HAP-1 (cell line): Measurements from ENCODE around the gene DHX32.
"Not testable (repeated sequence)": the region's sequence is repeated elsewhere in the genome, so short reads cannot be mapped to it uniquely, and the experiment has no call there.

Source experiments
- DNase-seq, 2 experiments: peaks; one replicate each; pipeline ENCODE4 v3.0.0-alpha.2; 2016 to 2020; ENCODE audit warnings: low spot score in 2 of 2
- H3K27me3 ChIP-seq: fragments of 250-450 bp; sonication (Bioruptor Pico); 2 replicates; pipeline ENCODE4 v1.5.1; 2020; ENCODE audit warnings: low read depth, mild to moderate bottlenecking, moderate library complexity
- H3K36me3 ChIP-seq: fragments of 250-450 bp; sonication (Bioruptor Pico); replicated peaks from 2 replicates; pipeline ENCODE4 v1.5.1; 2020; ENCODE audit warnings: mild to moderate bottlenecking
- H3K4me1 ChIP-seq: fragments of 250-450 bp; sonication (Bioruptor Pico); 2 replicates; pipeline ENCODE4 v1.5.1; 2020; ENCODE audit warnings: mild to moderate bottlenecking
- H3K4me3 ChIP-seq: fragments of 250-450 bp; sonication (Bioruptor Pico); 2 replicates; pipeline ENCODE4 v1.5.1; 2020; ENCODE audit warnings: mild to moderate bottlenecking, moderate library complexity
- H3K9me3 ChIP-seq: fragments of 250-450 bp; sonication (Bioruptor Pico); 2 replicates; pipeline ENCODE4 v1.5.1; 2020; ENCODE audit warnings: mild to moderate bottlenecking, moderate library complexity
- in situ Hi-C: fragments of 300-500 bp; cut with MboI; formaldehyde crosslinking; loops from 3 replicates; pipeline ENCODE4 v1.14.3; 2020; ENCODE audit warnings: low sequenced_read_pairs, inconsistent platforms, mixed read lengths

Gene DHX32

DNA sequence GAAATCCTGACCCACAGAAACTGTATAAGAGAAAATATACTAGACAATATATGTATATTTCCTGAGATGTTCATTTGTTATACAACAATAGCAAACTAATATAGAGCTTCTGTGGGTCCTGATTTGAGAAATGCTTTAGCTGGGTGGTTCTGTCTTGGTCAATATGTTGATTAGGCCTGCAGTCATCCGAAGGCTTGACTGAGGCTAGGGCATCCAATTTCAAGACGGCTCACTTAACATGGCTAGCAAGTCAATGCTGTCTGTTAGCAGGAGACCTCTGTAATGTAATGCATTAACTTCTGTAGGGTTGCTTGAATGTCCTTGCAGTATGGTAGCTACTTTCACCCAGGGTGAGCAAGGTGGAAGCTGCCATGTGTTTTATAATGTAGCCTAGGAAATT lies 27.7 kb upstream of the DHX32 start:
- in situ Hi-C loops, H3K36me3 ChIP-seq, H3K27me3 ChIP-seq, H3K4me3 ChIP-seq, H3K9me3 ChIP-seq, DNase-seq, H3K4me1 ChIP-seq: not testable (repeated sequence)

DNA sequence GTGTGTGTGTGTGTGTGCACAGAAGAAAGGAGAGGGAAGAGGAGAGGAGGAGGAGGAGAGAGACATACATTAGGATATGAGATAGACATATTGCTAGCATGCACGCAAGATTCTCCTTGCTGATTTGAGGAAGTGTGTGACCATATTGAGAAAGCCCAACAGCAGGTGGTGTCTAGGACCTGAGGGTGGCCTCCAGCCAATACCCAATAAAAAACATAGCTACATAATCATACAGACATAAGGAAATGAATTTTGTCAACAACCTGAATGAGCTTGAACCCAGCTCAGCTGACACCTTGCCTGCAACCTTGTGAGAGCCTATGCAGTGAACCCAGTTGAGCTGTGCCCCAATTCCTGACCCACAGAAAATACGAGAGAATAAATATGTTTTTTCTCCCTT lies 26.5 kb upstream of the DHX32 start:
- H3K36me3 ChIP-seq, in situ Hi-C loops, DNase-seq, H3K27me3 ChIP-seq, H3K4me1 ChIP-seq, H3K9me3 ChIP-seq, H3K4me3 ChIP-seq: not testable (repeated sequence)

DNA sequence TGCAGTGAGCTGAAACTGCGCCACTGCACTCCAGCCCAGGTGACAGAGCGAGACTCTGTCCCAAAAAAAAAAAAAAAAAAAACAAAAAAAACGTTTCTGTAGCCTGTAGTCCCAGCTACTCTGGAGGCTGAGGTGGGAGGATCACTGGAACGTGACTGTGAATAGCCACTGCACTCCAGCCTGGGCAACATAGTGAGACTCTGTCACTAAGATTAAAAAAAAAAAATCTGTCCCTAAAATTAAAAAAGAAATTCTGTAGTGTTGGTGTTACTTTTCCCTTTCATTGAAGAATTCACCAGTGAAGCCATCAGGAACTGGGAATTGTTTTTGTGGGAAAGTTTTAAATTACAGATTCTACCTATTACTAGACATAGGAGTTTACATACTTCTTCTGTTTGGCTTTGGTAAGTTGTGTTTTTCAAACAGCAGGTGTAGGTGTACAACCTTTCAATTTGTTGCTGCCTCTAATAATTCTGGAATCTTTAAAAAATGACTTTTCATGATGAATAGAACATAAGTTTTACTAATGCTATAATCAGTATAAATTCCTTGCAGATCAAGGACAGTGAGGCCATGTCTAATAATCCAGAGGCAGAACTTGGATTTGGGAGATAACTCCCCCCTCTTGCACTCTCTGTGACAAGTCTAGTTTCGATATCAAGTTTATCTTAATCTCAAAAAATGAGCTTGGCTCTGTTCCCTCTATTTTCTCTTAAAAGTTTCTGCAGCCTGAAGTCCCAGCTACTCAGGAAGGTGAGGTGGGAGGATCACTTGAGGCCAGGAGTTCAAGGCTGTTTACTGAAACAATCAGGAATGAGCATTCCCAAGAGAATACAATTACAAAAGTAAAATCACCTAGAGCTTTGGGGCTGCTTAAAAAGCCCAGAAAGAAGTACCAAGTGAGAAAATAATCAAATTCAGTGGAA lies 24.2 kb upstream of the DHX32 start:
- H3K9me3 ChIP-seq, H3K4me3 ChIP-seq, in situ Hi-C loops, H3K36me3 ChIP-seq, H3K27me3 ChIP-seq, DNase-seq, H3K4me1 ChIP-seq: not testable (repeated sequence)

DNA sequence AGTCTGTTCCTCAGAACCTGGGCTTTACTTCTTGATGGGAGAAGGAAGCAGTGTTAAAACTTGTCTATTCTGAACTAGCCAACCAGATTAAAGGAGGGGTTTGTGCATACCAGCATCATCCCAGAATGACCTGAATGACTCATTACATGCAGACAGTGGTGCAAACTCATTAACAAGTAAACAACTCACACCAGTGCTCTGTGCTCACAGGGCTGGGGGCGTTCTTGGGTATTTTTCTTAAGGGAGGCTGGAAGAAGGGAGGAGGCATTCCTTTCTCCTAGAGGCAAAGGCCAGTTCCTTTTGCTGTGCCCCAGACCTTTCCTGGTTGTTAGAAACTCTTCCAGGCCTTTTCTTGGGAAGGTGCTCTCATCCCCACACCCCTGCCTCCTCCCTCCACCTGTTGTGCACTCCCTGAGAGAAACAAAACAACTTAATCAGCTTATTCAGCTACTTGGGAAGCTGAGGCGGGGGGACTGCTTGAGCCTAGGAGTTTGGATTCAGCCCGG lies 22.1 kb upstream of the DHX32 start:
- H3K4me3 ChIP-seq, H3K36me3 ChIP-seq, in situ Hi-C loops, H3K27me3 ChIP-seq, H3K9me3 ChIP-seq, H3K4me1 ChIP-seq: not testable (repeated sequence)
- DNase-seq: peak in 1 of 2 experiments; percentile 17

DNA sequence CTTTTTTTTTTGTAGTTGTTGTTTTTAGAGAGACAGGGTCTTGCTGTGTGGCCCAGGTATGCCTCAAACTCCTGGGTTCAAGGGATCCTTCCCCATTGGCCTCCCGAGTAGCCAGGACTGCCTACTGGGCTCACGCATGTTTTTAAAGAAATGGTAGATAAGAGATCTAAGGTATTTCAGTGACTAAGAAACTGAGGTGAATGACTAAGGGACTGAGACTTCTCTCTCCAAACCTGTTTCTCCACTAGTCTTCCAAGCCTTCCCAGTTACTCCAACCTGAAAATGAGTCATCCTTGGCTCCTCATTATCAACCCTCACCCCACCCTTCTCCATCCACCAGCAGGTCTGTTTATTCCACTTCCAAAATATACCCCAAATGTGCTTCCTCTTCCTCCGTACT lies 19.9 kb upstream of the DHX32 start:
- H3K36me3 ChIP-seq, H3K4me1 ChIP-seq, H3K4me3 ChIP-seq, H3K9me3 ChIP-seq, in situ Hi-C loops, DNase-seq, H3K27me3 ChIP-seq: not testable (repeated sequence)

DNA sequence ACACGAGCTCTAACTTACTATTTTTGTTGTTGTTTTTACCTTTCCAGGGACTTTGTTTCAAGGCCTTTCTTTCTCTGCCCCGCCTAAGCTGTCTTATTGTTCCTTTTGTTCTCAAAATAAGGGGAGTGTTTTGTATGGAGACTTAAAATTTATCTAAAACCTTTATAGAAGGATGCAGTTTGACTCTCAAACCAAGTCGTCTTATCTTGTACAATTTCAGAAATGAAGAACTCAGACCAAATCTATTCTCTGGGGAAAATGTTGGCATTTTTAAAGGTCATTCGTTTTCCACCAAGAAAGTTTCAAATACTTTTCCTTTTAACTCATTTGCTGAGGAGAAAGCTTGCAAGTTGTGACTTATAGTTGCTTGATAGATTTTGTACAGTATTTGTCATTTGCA lies 16.2 kb upstream of the DHX32 start:
- H3K27me3 ChIP-seq, in situ Hi-C loops, DNase-seq, H3K4me1 ChIP-seq, H3K36me3 ChIP-seq, H3K9me3 ChIP-seq: not testable (repeated sequence)
- H3K4me3 ChIP-seq: peak overlapping the region; percentile 73; the same call in 1 of the 2 replicates

DNA sequence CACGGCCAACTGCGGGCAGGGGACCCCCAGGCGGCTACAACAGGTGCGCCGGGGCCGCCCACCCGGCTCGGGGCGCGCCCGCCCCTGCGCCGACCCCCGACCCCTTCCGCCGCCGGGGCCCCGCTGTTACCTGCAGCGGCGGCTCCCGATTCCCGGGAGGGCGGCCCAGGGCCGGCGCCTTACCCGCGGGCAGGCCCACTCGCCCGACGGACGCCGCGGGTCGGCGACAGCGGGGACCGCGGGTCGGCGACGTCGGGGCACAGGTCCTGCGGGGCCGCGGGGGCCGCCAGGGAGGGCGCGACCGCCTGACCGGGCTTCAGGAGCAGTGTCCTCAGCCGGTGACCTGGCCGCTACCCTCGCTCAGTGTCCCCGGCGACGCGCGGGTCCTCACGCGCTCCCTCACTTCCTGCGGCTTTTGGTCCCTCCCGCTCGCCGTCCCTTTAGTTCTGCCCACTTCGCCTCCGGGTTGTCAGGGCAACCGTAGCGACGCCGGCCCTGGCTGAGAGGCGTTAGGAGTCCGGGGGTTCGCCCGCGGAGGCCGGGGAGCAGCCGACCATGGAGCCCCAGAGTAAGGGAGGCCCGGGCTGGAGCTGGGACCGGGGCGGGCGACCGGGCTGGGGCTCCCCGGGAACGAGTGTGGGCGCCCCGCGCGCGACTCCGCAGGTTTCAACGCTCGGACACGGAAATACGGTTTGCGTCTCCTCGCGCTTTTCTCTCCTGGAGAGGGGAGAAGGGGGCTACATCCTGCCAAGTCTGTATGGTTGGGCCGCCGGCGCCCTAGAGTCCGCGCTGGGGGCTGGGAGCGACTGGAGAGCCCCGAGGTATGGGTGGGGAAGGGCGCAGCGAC lies 15.2 kb upstream of the DHX32 start, which contains the start of gene FANK1:
TSS of gene FANK1 (plus strand) at position 477 of the 847 bp plus-strand sequence. CDS start at position 556, 79 bp downstream.
- H3K9me3 ChIP-seq, H3K36me3 ChIP-seq, in situ Hi-C loops, H3K4me1 ChIP-seq, H3K27me3 ChIP-seq: not testable (repeated sequence)
- H3K4me3 ChIP-seq: peak within 1 kb of the TSS; percentile 73
- peak; percentile 48 to 91 for DNase-seq

DNA sequence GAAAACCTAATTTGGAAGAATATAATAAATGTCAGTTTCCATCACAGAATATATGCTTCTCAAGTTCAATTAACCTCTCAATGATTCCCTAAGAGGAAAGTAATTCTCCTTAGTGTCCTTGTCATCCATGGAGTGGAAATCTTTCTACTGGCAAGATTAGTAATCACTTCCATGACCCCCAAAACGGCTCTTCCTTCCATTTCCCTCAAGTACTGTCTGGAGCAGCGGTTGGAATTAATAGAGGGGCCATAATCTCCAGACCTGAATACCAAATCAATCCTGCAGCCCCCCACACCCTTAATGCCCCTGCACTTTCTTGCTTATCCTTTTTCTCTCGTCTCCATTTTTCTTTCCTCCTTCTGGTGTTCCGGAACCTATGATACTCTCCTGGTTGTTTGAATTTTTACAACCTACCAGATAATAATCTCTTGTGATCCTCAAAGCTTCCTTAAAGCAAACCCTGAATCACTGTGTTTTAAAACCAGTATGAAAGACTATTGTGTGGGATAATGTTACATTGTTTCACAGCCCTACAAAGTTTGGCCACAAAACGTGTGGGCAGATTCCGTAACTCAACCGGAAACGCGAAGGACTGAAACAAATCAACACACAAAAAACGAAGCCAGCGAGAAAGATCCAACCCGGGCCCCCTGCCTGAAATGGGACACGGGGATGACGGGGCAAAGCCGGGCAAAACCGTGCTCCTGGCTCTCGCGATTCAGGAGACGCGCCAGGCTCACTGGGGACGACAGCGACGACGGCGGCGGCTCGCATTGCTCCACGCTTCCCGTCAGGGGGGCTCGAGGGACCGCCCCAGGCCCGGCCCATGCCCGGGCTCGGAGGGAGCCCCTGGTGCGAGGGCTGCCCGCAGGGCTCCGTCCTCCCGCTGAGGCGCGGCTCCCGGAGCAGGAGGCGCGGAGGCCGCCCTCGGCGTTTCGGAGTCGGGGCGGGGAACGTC lies 14.3 kb upstream of the DHX32 start:
- peak in 1 of 2 experiments; percentile 70 for DNase-seq

DNA sequence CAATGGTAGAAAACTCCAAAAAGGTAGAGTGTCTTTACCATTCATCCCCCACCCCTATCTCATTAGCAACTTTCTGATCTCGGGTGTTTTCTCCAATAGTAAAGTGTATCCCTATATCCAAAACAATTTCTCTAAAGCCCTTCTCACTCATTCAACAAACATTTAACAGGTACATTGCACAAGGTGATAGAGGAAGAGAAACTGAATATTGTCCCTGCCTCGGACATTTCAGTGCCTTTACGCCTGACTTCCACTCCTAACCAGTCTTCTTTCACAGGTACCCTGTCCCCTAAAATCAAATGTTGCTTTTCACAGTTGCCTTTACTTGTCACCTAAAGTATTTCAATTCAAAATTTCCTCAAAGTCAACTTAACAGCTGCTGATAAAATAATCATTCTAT lies 13.1 kb upstream of the DHX32 start:
- in situ Hi-C loops, H3K4me3 ChIP-seq: not testable (repeated sequence)

More for the DNA sequence above, 14.3 kb upstream of the DHX32 start:
- H3K27me3 ChIP-seq, H3K4me1 ChIP-seq, H3K9me3 ChIP-seq, H3K36me3 ChIP-seq, in situ Hi-C loops: not testable (repeated sequence)
- peak overlapping the region; percentile 73 for H3K4me3 ChIP-seq

DNA sequence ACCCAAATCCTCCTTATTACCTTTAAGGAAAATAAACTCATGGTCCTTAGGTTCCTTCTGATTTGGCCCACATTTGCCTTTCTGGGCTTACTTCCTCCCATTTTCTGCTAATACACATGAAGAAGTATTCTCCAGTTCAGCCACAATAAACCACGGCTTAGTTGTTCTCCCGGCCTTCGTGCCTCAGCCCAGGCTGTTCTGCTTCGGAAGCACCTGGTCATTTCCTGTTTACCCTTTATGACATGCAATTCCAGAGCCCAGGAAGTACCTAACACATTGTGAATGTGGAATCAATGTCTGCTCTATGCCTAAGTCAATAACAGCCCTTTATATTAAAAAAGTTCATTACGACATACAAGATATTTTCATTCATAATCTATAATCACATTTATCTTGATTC lies 11.3 kb upstream of the DHX32 start:
- in situ Hi-C loops, H3K4me3 ChIP-seq, H3K9me3 ChIP-seq, H3K36me3 ChIP-seq, DNase-seq, H3K4me1 ChIP-seq, H3K27me3 ChIP-seq: not testable (repeated sequence)

More for the DNA sequence above, 13.1 kb upstream of the DHX32 start:
- not testable (repeated sequence) for DNase-seq, H3K4me1 ChIP-seq, H3K27me3 ChIP-seq, H3K36me3 ChIP-seq, H3K9me3 ChIP-seq

DNA sequence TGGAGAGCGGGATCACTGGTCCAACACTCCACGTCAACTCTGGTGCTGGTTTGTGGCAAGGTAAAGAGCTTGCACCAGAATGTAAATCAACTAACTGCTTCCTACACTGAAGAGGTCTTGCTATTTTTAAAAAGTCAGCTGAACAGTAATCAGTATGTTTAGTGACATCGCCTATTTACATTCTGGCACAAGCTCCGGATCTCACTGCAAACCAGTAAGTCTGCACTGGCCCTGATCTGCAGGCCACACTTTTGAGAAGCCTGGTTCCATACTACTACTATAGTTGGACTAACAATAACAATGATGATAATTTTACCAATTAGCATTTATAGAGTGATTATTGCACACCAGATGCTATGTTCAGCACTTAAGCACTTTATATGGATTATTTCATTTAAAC lies 8.3 kb upstream of the DHX32 start:
- H3K9me3 ChIP-seq, H3K4me1 ChIP-seq, H3K27me3 ChIP-seq, in situ Hi-C loops, H3K36me3 ChIP-seq, H3K4me3 ChIP-seq, DNase-seq: not testable (repeated sequence)

DNA sequence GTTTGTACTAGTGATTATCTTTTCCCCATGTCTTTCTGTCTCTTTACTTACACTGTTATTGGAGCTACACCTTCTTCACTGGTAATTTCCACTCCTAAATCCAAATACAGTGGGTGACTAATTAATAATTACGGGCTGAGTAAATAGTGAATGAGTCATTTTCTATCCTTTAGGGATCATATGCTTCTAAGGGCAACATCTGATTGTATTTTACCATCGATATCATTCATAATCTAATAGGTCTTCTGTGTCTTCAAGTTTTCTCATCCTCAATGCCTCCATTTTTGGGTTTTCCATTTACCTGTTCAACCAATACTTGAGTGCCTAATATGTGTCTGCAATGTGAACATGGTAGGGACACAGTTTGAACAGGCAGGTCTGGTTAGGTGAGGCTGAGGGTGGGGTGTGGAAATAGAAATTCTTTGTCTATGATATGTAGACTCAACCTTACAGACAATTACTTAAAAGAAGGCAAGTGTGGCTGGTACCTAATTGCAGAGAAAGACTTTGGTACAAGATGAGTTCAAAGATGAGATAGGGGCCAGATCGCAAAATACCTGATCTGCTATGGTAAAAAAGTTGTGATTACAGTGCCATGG lies 5.9 kb upstream of the DHX32 start:
- no peak for DNase-seq
- H3K9me3 ChIP-seq: no peaks in the 10 kb centered on the region
- no peaks in the 10 kb centered on the region for H3K36me3 ChIP-seq
- H3K4me3 ChIP-seq: no peak overlapping the region
- no peaks in the 10 kb centered on the region for H3K27me3 ChIP-seq
- in situ Hi-C loops: no loop called here
- no peaks in the 10 kb centered on the region for H3K4me1 ChIP-seq

DNA sequence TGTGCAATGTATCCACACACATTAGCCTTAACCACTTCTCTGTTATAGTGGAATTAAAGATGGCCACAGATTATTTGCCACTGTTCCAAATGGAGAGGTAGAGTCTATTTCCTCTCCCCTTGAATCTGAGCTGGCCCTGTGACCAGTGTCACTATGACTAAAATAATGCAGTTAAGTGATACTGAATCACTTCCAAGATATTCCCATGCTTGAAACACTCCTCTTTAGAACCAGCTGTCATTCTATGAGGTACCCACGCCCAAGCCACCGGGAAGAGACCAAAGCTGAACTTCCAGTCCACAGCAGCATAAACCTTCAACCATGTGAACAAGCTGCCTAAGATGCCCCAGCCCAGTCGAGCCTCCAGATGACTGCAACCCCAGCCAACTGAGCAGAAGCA lies 2.1 kb upstream of the DHX32 start:
- Histone ChIP-seq H3K4me3 (no peak overlapping the region), H3K27me3 (no peaks in the 10 kb centered on the region), H3K36me3 (peaks cover 1% of the 10 kb centered on the region; the same call in 1 of the 2 replicates), H3K4me1 (peaks cover 9% of the 10 kb centered on the region), H3K9me3 (no peaks in the 10 kb centered on the region)
- DNase-seq: no peak
- in situ Hi-C loops: no loop called here
